OCI-LY7 (cell line): ENCODE results near the gene OSM. TPM values are rescaled to one million over a fixed set of nuclear protein-coding genes. Genes with fewer than 3 reads are reported as not detected.
A peak's percentile ranks its signal among the peaks of the same experiment; 100 is the strongest.

Experiments
- BruUV-seq: library from RNA; stranded (reverse); fragments of 400-500 nt; replicated peaks from 2 replicates; lab custom pipeline; 2021; lab: Mats Ljungman, UMichigan
- CTCF ChIA-PET: fragments of 300-600 bp; sonication (Branson Sonifier 250); formaldehyde crosslinking; loops from one replicate; lab custom pipeline; 2022; ENCODE audit warnings: antibody characterized with exemption; ENCODE audit not compliant: unreplicated experiment; lab: Charles Lee
- POLR2A ChIA-PET: fragments of 300-600 bp; sonication (Branson Sonifier 250); formaldehyde crosslinking; loops from one replicate; lab custom pipeline; 2022; ENCODE audit warnings: antibody characterized with exemption; lab: Charles Lee
- DNase-seq: peaks from one replicate; pipeline ENCODE4 v3.0.0-alpha.2; 2015; ENCODE audit warnings: low spot score
- H2AFZ ChIP-seq: fragments of 200-600 bp; sonication (generic), shearing (Covaris generic); 2 replicates; pipeline ENCODE4 v1.6.1; 2014; ENCODE audit warnings: mild to moderate bottlenecking, antibody characterized with exemption, low read length, moderate library complexity
- H3K27ac ChIP-seq: fragments of 200-600 bp; sonication (generic); 2 replicates; pipeline ENCODE4 v1.5.1; 2014; ENCODE audit warnings: mixed run types, low read depth, mild to moderate bottlenecking, moderate library complexity, low read length, inconsistent platforms; ENCODE audit not compliant: poor library complexity, severe bottlenecking
- H3K36me3 ChIP-seq: fragments of 200-600 bp; sonication (generic); 2 replicates; pipeline ENCODE4 v1.6.1; 2014; ENCODE audit warnings: mild to moderate bottlenecking, antibody characterized with exemption, low read length, moderate library complexity, mixed read lengths; ENCODE audit not compliant: insufficient read depth
- H3K4me1 ChIP-seq: fragments of 200-600 bp; sonication (generic); 2 replicates; pipeline ENCODE4 v1.5.1; 2014; ENCODE audit warnings: mild to moderate bottlenecking, low read length; ENCODE audit not compliant: insufficient read depth, poor library complexity, severe bottlenecking
- H3K4me2 ChIP-seq: fragments of 200-600 bp; sonication (generic); 2 replicates; pipeline ENCODE4 v1.6.1; 2014; ENCODE audit warnings: mild to moderate bottlenecking, low read length
- H3K4me3 ChIP-seq: fragments of 200-600 bp; sonication (generic); 2 replicates; pipeline ENCODE4 v1.5.1; 2014; ENCODE audit warnings: mild to moderate bottlenecking, low read depth, low read length; ENCODE audit not compliant: poor library complexity, severe bottlenecking
- H3K79me2 ChIP-seq: fragments of 200-600 bp; sonication (generic); 2 replicates; pipeline ENCODE4 v1.6.1; 2016; ENCODE audit warnings: low read depth, mild to moderate bottlenecking, low read length, moderate library complexity, mixed read lengths; ENCODE audit not compliant: insufficient read depth
- H3K9me2 ChIP-seq: fragments of 200-600 bp; sonication (generic); 2 replicates; pipeline ENCODE4 v1.6.1; 2016; ENCODE audit warnings: mild to moderate bottlenecking, low read length, mixed read lengths; ENCODE audit not compliant: insufficient read depth
- H3K9me3 ChIP-seq: fragments of 200-600 bp; sonication (generic); 2 replicates; pipeline ENCODE4 v1.6.1; 2014; ENCODE audit warnings: mild to moderate bottlenecking, mixed run types, low read length, mixed read lengths
- H4K20me1 ChIP-seq: fragments of 200-600 bp; sonication (generic); 2 replicates; pipeline ENCODE4 v1.6.1; 2014; ENCODE audit warnings: mild to moderate bottlenecking, antibody characterized with exemption, low read length, moderate library complexity, mixed read lengths; ENCODE audit not compliant: insufficient read depth
- EZH2phosphoT487 ChIP-seq: fragments of 200-600 bp; sonication (generic); IDR thresholded peaks from 2 replicates; pipeline ENCODE4 v1.6.1; 2018; ENCODE audit warnings: low read depth, borderline replicate concordance, mild to moderate bottlenecking, mixed run types, antibody characterized with exemption, low read length, moderate library complexity, mixed read lengths
- intact Hi-C: fragments of 100-400 bp; cut with micrococcal nuclease; formaldehyde crosslinking; loops from one replicate; pipeline ENCODE4 v1.10.0; 2022; ENCODE audit not compliant: unreplicated experiment
- total RNA-seq, 2 experiments: library from RNA; depleted of rRNA in 1 of 2; stranded (reverse); fragments of >200 nt in 1 of 2; shearing (Covaris generic) in 1 of 2; gene quantifications; 2 replicates each; pipeline ENCODE4 v1.2.3, GENCODE V29; 2014 to 2022
- TF ChIP-seq, protein P1 (sequence below): fragments of 200-600 bp; sonication (generic); conservative IDR thresholded peaks from 2 replicates; pipeline ENCODE4 v1.5.1; 2014; ENCODE audit warnings: mild to moderate bottlenecking, antibody characterized with exemption, low read length, moderate library complexity, mixed read lengths

Gene OSM
- total RNA-seq, 2 experiments from 2014 or later: 0.91 TPM; not detected in 1

DNA sequence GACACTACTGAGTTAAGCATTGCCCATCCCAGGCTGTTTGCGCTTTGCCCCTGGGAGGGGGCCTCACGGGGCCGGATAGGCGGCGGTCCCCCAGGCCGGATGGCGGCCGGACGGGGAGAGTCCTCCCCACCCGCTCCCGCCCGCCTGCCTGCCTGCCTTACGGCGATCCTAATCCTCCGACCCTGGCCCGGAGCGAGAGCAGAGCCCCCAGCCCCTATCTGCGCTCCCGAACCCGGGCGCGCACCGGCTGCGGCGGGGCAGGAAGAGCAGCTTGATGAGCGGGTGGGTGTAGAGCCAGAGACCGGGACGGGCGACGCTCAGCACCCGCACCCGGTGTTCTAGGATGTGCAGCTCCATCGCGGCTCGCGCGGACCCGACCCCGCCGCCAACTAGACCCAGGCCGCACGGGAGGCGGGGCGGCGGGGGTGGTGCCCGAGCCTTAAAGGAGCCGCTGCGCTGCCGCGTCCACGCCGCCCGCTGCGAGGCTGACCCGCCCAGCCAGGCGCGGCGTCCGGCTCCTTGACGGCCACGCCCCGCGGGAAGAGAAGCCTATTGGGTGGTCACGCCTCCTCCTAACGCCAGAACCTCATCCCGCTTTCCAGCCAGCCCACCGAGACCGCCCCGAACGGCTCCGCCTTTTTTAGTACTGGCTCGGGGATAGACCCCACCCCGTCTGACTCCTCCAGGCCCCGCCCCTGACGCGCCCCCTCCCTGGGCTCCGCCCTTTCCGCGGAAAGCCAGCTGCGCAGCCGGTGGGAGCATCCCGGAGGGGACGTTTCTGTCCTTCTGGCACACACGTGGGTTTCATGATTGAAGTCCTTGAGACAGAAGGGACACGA, 22.7 kb upstream of the OSM start, which contains the start of gene CASTOR1:
Gene CASTOR1, minus strand, starts transcription at position 365 of the 839 bp plus-strand sequence. Its CDS starts 8 bp downstream, at position 357.
- Histone ChIP-seq H3K79me2 (no peaks in the 10 kb centered on the region), H3K36me3 (peaks cover 11% of the 10 kb centered on the region; the same call in 1 of the 2 replicates), H4K20me1 (no peaks in the 10 kb centered on the region), H2AFZ (peak within 1 kb of the TSS; percentile 66), H3K4me3 (peak within 1 kb of the TSS; percentile 71), H3K9me2 (no peaks in the 10 kb centered on the region), H3K4me2 (peak within 1 kb of the TSS; percentile 82), H3K4me1 (peaks cover 31% of the 10 kb centered on the region), H3K27ac (peak within 1 kb of the TSS; percentile 64), H3K9me3 (no peaks in the 10 kb centered on the region)
- DNase-seq: peak; percentile 83
- ChIA-PET CTCF (interaction anchor here (0.7 to 2.2 kb wide), 4 partner anchors 11 to 98 kb away, joined by 3 to 9 read pairs (median 4); partner anchors contain the start of gene RNF215), POLR2A (interaction anchor here (0.5 to 3.3 kb wide), 5 partner anchors 11 to 1794 kb away, joined by 3 to 14 read pairs (median 3); partner anchors contain the start of gene TBC1D10A)
- intact Hi-C loops: loop anchor here (1.0 to 10.0 kb wide), 2 partner anchors 38 to 195 kb away; no protein-coding TSS in a partner anchor
- TF ChIP-seq EZH2phosphoT487: no peak
- TF ChIP-seq, protein P1, sequence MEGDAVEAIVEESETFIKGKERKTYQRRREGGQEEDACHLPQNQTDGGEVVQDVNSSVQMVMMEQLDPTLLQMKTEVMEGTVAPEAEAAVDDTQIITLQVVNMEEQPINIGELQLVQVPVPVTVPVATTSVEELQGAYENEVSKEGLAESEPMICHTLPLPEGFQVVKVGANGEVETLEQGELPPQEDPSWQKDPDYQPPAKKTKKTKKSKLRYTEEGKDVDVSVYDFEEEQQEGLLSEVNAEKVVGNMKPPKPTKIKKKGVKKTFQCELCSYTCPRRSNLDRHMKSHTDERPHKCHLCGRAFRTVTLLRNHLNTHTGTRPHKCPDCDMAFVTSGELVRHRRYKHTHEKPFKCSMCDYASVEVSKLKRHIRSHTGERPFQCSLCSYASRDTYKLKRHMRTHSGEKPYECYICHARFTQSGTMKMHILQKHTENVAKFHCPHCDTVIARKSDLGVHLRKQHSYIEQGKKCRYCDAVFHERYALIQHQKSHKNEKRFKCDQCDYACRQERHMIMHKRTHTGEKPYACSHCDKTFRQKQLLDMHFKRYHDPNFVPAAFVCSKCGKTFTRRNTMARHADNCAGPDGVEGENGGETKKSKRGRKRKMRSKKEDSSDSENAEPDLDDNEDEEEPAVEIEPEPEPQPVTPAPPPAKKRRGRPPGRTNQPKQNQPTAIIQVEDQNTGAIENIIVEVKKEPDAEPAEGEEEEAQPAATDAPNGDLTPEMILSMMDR: no peak
- BruUV-seq: no TSS peak

DNA sequence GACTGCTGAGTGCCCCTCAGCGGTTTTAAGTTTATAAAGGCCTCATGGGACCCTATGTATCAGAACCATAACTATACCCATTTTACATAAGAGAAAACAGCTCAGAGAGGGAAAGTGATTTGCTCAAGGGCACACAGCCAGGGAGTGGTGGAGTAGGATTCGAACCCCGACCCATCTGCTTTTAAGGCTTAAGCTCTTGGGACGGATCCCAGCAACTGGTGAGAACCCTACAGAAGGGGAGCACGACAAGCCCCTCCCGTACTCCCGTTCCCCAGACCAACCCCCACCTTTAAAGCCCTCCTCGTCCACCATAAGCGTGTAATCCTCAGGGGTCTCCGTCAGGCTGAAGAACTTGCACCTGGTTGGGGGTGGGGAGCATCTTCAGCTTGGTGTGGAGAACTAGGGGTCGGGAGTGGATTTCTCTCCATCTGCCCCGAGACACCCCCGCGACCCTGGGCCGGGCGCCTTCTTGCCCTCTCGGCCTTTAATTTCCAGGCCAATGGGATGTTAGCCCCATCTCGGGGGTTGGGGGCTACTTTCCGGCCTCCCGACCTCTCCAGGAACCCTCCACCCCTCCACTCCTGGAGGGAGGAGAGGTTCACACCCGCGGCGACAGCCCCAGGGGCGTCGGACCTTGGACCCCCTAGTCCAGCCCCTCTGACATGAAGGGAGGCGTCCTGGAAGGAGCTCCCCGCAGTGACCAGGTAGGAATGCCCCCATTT, 21.9 kb upstream of the OSM start:
- peaks cover 9% of the 10 kb centered on the region; the same call in 1 of the 2 replicates for H3K36me3 ChIP-seq
- BruUV-seq: no TSS peak
- intact Hi-C loops: loop anchor here (1.0 to 10.0 kb wide), 3 partner anchors 17 to 196 kb away; no protein-coding TSS in a partner anchor
- POLR2A ChIA-PET: interaction anchor here (0.5 to 3.3 kb wide), 7 partner anchors 11 to 1795 kb away, joined by 3 to 14 read pairs (median 3); partner anchors contain the start of gene TBC1D10A
- H3K9me2 ChIP-seq: no peaks in the 10 kb centered on the region
- peak overlapping the region; percentile 82 for H3K4me2 ChIP-seq
- no peaks in the 10 kb centered on the region for H3K9me3 ChIP-seq
- TF ChIP-seq EZH2phosphoT487: no peak
- TF ChIP-seq, protein P1: no peak
- H3K4me1 ChIP-seq: peaks cover 31% of the 10 kb centered on the region
- CTCF ChIA-PET: interaction anchor here (0.8 to 2.2 kb wide), 15 partner anchors 12 to 138 kb away, joined by 3 to 11 read pairs (median 5); partner anchors contain the start of genes RNF215 and TBC1D10A
- H3K4me3 ChIP-seq: peak overlapping the region; percentile 71
- no peaks in the 10 kb centered on the region for H4K20me1 ChIP-seq
- no peaks in the 10 kb centered on the region for H3K79me2 ChIP-seq
- DNase-seq: no peak
- H2AFZ ChIP-seq: peak overlapping the region; percentile 66; the same call in 1 of the 2 replicates
- H3K27ac ChIP-seq: no peak overlapping the region
